Lower leg skin (tissue), 4 donors: ENCODE data around the gene ARHGAP8. TPM values are rescaled to one million over a fixed set of nuclear protein-coding genes. Genes with fewer than 3 reads are reported as not detected.

Experiments
- DNase-seq, 2 donors: peaks; one replicate each; pipeline ENCODE4 v3.0.0-alpha.2; 2019; ENCODE audit warnings: low spot score in 2 of 2
- H3K4me3 ChIP-seq: fragments of 200-600 bp; sonication (generic); 2 replicates; pipeline ENCODE4 v1.5.1; 2017; ENCODE audit warnings: mild to moderate bottlenecking, low read depth; ENCODE audit not compliant: poor library complexity, severe bottlenecking
- CTCF ChIP-seq, 3 donors: fragments of 450-650 bp; IDR thresholded peaks; one replicate each; pipeline ENCODE4 v1.5.1; 2016; ENCODE audit warnings: antibody characterized with exemption in 3 of 3, mild to moderate bottlenecking in 3 of 3, moderate library complexity in 2 of 3
- POLR2A ChIP-seq, 2 donors: fragments of 450-650 bp; IDR thresholded peaks; one replicate each; pipeline ENCODE4 v1.6.1; 2016 to 2017; ENCODE audit warnings: antibody characterized with exemption in 2 of 2, mild to moderate bottlenecking in 1 of 2, moderate library complexity in 1 of 2
- WGBS, 2 donors: methylation state at CpG; one replicate each; pipeline ENCODE4 v1.1.5; 2018; 5-methylcytosine and 5-hydroxymethylcytosine counted together
- intact Hi-C: fragments of 100-400 bp; cut with DNase I; formaldehyde crosslinking; loops from one replicate; pipeline ENCODE4 v1.15.0; 2023; ENCODE audit warnings: low total_unique reads
- total RNA-seq, 4 donors: library from RNA; depleted of rRNA; stranded (reverse); fragments of >200 nt; gene quantifications; one replicate each; pipeline ENCODE4 v1.1.0, GENCODE V29; 2016

The ARHGAP8 gene
- total RNA-seq, 4 donors from 2014 or later: 2.9 to 3.4 (median 3.2) TPM

- no peak for DNase-seq
- no peak for TF ChIP-seq POLR2A (IDR thresholded peaks at IDR 0.05)
- TF ChIP-seq CTCF (IDR thresholded peaks at IDR 0.05): no peak
- 73 to 78% methylated on average over 7 of the region's 7 CpGs for WGBS, 2 donors
- no peak overlapping the region for H3K4me3 ChIP-seq
- intact Hi-C loops: no loop called here
Observed at GRCh38 chr22:44786610-44787009, 34.2 kb downstream of the ARHGAP8 start.

GRCh38 chr22:44787832-44788231 is 35.5 kb downstream of the ARHGAP8 start:
- 79 to 82% methylated on average over 3 of the region's 3 CpGs for WGBS, 2 donors
- TF ChIP-seq CTCF (IDR thresholded peaks at IDR 0.05) (no peak), POLR2A (IDR thresholded peaks at IDR 0.05) (no peak)
- intact Hi-C loops: no loop called here

GRCh38 chr22:44793106-44793505 is 40.7 kb downstream of the ARHGAP8 start:
- no peak for DNase-seq
- no peak overlapping the region for H3K4me3 ChIP-seq
- intact Hi-C loops: no loop called here
- 83 to 90% methylated on average over 10 of the region's 10 CpGs for WGBS, 2 donors
- no peak for TF ChIP-seq POLR2A (IDR thresholded peaks at IDR 0.05)
- TF ChIP-seq CTCF (IDR thresholded peaks at IDR 0.05): no peak

More at GRCh38 chr22:44787832-44788231, 35.5 kb downstream of the ARHGAP8 start:
- DNase-seq: no peak
- no peak overlapping the region for H3K4me3 ChIP-seq

GRCh38 chr22:44793506-44794172 is 41.3 kb downstream of the ARHGAP8 start:
- TF ChIP-seq POLR2A (IDR thresholded peaks at IDR 0.05): no peak
- TF ChIP-seq CTCF (IDR thresholded peaks at IDR 0.05): no peak
- no peak overlapping the region for H3K4me3 ChIP-seq
- WGBS, 2 donors: 83 to 84% methylated on average over 24 of the region's 24 CpGs
- intact Hi-C loops: no loop called here
- no peak for DNase-seq

- no peak for TF ChIP-seq POLR2A (IDR thresholded peaks at IDR 0.05)
- no peak for TF ChIP-seq CTCF (IDR thresholded peaks at IDR 0.05)
- no peak for DNase-seq
- intact Hi-C loops: no loop called here
- H3K4me3 ChIP-seq: no peak overlapping the region
- 59 to 69% methylated on average over 14 to 18 of the region's 18 CpGs for WGBS, 2 donors
Observed at GRCh38 chr22:44795701-44796630, 43.6 kb downstream of the ARHGAP8 start.
